ENCODE data around the gene ZNF217. TPM values are rescaled to one million over a fixed set of nuclear protein-coding genes. Genes with fewer than 3 reads are reported as not detected.
"Not testable (repeated sequence)": the region's sequence is repeated elsewhere in the genome, so short reads cannot be mapped to it uniquely, and the experiment has no call there.

Gene ZNF217
- total RNA-seq, 1 donor from 2014 or later: 22.1 TPM

GRCh38 chr20:53617791-53618489 lies 24.3 kb upstream of the ZNF217 start:
- H3K4me3 ChIP-seq (ENCODE audit: low read depth, low read length): no peak overlapping the region
- DNase-seq (ENCODE audit: low read depth): no peak
- no peak for TF ChIP-seq CTCF (conservative IDR thresholded peaks at IDR 0.05; ENCODE audit: low read depth, low read length)

- not testable (repeated sequence) for DNase-seq (ENCODE audit: low read depth)
Measured at GRCh38 chr20:53616489-53616888, 22.9 kb upstream of the ZNF217 start.

GRCh38 chr20:53613748-53614147 lies 20.1 kb upstream of the ZNF217 start:
- no peak for TF ChIP-seq CTCF (conservative IDR thresholded peaks at IDR 0.05; ENCODE audit: low read depth, low read length)
- no peak for DNase-seq (ENCODE audit: low read depth)
- no peak overlapping the region for H3K4me3 ChIP-seq (ENCODE audit: low read depth, low read length)

More at GRCh38 chr20:53616489-53616888, 22.9 kb upstream of the ZNF217 start:
- not testable (repeated sequence) for H3K4me3 ChIP-seq (ENCODE audit: low read depth, low read length)

GRCh38 chr20:53612289-53612688 lies 18.6 kb upstream of the ZNF217 start:
- DNase-seq (ENCODE audit: low read depth); H3K4me3 ChIP-seq (ENCODE audit: low read depth, low read length): not testable (repeated sequence)

GRCh38 chr20:53611449-53611894 lies 17.8 kb upstream of the ZNF217 start:
- TF ChIP-seq CTCF (conservative IDR thresholded peaks at IDR 0.05; ENCODE audit: low read depth, low read length): no peak
- DNase-seq (ENCODE audit: low read depth): peak; percentile 95
- no peak overlapping the region for H3K4me3 ChIP-seq (ENCODE audit: low read depth, low read length)

GRCh38 chr20:53609491-53610445 lies 16.1 kb upstream of the ZNF217 start:
- no peak for DNase-seq (ENCODE audit: low read depth)
- no peak for TF ChIP-seq CTCF (conservative IDR thresholded peaks at IDR 0.05; ENCODE audit: low read depth, low read length)
- H3K4me3 ChIP-seq (ENCODE audit: low read depth, low read length): no peak overlapping the region

GRCh38 chr20:53608456-53609452 lies 15.1 kb upstream of the ZNF217 start:
- no peak for TF ChIP-seq CTCF (conservative IDR thresholded peaks at IDR 0.05; ENCODE audit: low read depth, low read length)
- no peak for DNase-seq (ENCODE audit: low read depth)
- H3K4me3 ChIP-seq (ENCODE audit: low read depth, low read length): no peak overlapping the region
